WTC11 (cell line): ENCODE results near the gene RCAN1.

Experiments used
- CREM ChIP-seq: sonication (generic); formaldehyde crosslinking; IDR thresholded peaks from 2 replicates; pipeline ENCODE4 v1.8.1; 2022; ENCODE audit warnings: mild to moderate bottlenecking, missing genetic modification reagents, moderate library complexity
- CTCF ChIP-seq: fragments of 200-600 bp; IDR thresholded peaks from 2 replicates; pipeline ENCODE4 v1.8.0; 2022; ENCODE audit warnings: antibody characterized with exemption
- ESRRA ChIP-seq: sonication (generic); formaldehyde crosslinking; IDR thresholded peaks from 2 replicates; pipeline ENCODE4 v1.8.1; 2022; ENCODE audit warnings: mild to moderate bottlenecking, missing genetic modification reagents, borderline replicate concordance
- FOXJ3 ChIP-seq: sonication (generic); formaldehyde crosslinking; IDR thresholded peaks from 2 replicates; pipeline ENCODE4 v1.9.0; 2021; ENCODE audit warnings: missing genetic modification reagents, mild to moderate bottlenecking, borderline replicate concordance
- JAZF1 ChIP-seq: fragments of 250-450 bp; sonication (Bioruptor Pico); IDR thresholded peaks from 2 replicates; pipeline ENCODE4 v1.9.0; 2021; ENCODE audit warnings: moderate library complexity, mild to moderate bottlenecking, inconsistent platforms
- MAX ChIP-seq: sonication (generic); formaldehyde crosslinking; IDR thresholded peaks from 2 replicates; pipeline ENCODE4 v1.8.0; 2022; ENCODE audit warnings: mild to moderate bottlenecking, missing genetic modification reagents
- MXD4 ChIP-seq: fragments of 250-450 bp; sonication (Bioruptor Pico); IDR thresholded peaks from 2 replicates; pipeline ENCODE4 v1.8.0; 2021; ENCODE audit warnings: mild to moderate bottlenecking, moderate library complexity, borderline replicate concordance
- NR3C1 ChIP-seq: sonication (generic); formaldehyde crosslinking; conservative IDR thresholded peaks from 2 replicates; pipeline ENCODE4 v1.8.1; 2023; ENCODE audit warnings: low read depth, mild to moderate bottlenecking, missing genetic modification reagents
- PREB ChIP-seq: sonication (generic); formaldehyde crosslinking; IDR thresholded peaks from 2 replicates; pipeline ENCODE4 v1.8.1; 2022; ENCODE audit warnings: mild to moderate bottlenecking, missing genetic modification reagents, moderate library complexity, borderline replicate concordance
- SP1 ChIP-seq: sonication (generic); formaldehyde crosslinking; conservative IDR thresholded peaks from 2 replicates; pipeline ENCODE4 v1.8.1; 2022; ENCODE audit warnings: missing genetic modification reagents
- TP53 ChIP-seq: sonication (generic); formaldehyde crosslinking; IDR thresholded peaks from 2 replicates; pipeline ENCODE4 v1.8.1; 2023; ENCODE audit warnings: mild to moderate bottlenecking, missing genetic modification reagents
- ZNF219 ChIP-seq: sonication (generic); formaldehyde crosslinking; IDR thresholded peaks from 2 replicates; pipeline ENCODE4 v1.8.0; 2023; ENCODE audit warnings: missing genetic modification reagents, mild to moderate bottlenecking, borderline replicate concordance
- ZNF317 ChIP-seq: sonication (generic); formaldehyde crosslinking; IDR thresholded peaks from 2 replicates; pipeline ENCODE4 v1.8.1; 2023; ENCODE audit warnings: low read depth, mild to moderate bottlenecking, moderate library complexity, missing genetic modification reagents, borderline replicate concordance
- ZNF423 ChIP-seq: fragments of 250-450 bp; sonication (Bioruptor Pico); IDR thresholded peaks from 2 replicates; pipeline ENCODE4 v2.1.2; 2022; ENCODE audit warnings: mild to moderate bottlenecking, moderate library complexity

GRCh38 chr21:34528131-34528561 is 86.8 kb downstream of the RCAN1 start:
- TF ChIP-seq PREB (CRISPR knock-in tag) (no peak), FOXJ3 (CRISPR knock-in tag) (no peak), JAZF1 (no peak), NR3C1 (CRISPR knock-in tag) (no peak), ZNF423 (no peak), MAX (CRISPR knock-in tag) (no peak), TP53 (CRISPR knock-in tag) (no peak), SP1 (CRISPR knock-in tag) (no peak), ESRRA (no peak), MXD4 (CRISPR knock-in tag) (no peak), ZNF317 (no peak), CTCF (no peak), ZNF219 (CRISPR knock-in tag) (no peak), CREM (CRISPR knock-in tag) (no peak)
